ENCODE measurements around the gene OR4D11.

OR4D11 gene

GRCh38 chr11:59552844-59553243 lies 49.5 kb downstream of the OR4D11 start:
- no peak overlapping the region for H3K4me3 ChIP-seq (ENCODE audit: low read length, poor library complexity, severe bottlenecking)
- H2AFZ ChIP-seq (ENCODE audit: low read length), result peak overlapping the region; percentile 57
- TF ChIP-seq, protein P1, sequence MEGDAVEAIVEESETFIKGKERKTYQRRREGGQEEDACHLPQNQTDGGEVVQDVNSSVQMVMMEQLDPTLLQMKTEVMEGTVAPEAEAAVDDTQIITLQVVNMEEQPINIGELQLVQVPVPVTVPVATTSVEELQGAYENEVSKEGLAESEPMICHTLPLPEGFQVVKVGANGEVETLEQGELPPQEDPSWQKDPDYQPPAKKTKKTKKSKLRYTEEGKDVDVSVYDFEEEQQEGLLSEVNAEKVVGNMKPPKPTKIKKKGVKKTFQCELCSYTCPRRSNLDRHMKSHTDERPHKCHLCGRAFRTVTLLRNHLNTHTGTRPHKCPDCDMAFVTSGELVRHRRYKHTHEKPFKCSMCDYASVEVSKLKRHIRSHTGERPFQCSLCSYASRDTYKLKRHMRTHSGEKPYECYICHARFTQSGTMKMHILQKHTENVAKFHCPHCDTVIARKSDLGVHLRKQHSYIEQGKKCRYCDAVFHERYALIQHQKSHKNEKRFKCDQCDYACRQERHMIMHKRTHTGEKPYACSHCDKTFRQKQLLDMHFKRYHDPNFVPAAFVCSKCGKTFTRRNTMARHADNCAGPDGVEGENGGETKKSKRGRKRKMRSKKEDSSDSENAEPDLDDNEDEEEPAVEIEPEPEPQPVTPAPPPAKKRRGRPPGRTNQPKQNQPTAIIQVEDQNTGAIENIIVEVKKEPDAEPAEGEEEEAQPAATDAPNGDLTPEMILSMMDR (conservative IDR thresholded peaks at IDR 0.05; ENCODE audit: low read length), result no peak
- TF ChIP-seq EZH2phosphoT487 (IDR thresholded peaks at IDR 0.05; ENCODE audit: borderline replicate concordance), result no peak
- no peaks in the 10 kb centered on the region for H3K9me3 ChIP-seq (ENCODE audit: insufficient read depth, low read depth, low read length)
- H3K27me3 ChIP-seq (ENCODE audit: insufficient read depth, low read length, poor library complexity, severe bottlenecking), result no peaks in the 10 kb centered on the region
- no peak overlapping the region for H3K4me2 ChIP-seq (ENCODE audit: low read depth, low read length, poor library complexity, severe bottlenecking)
- no peak overlapping the region for H3K9ac ChIP-seq (ENCODE audit: low read depth, low read length, poor library complexity, severe bottlenecking)
- H4K20me1 ChIP-seq (ENCODE audit: insufficient read depth, low read length, poor library complexity, severe bottlenecking), result no peaks in the 10 kb centered on the region
- H3K4me1 ChIP-seq (ENCODE audit: insufficient read depth, low read length, poor library complexity, severe bottlenecking), result peaks cover 35% of the 10 kb centered on the region
- no peaks in the 10 kb centered on the region for H3K36me3 ChIP-seq (ENCODE audit: insufficient read depth, low read length)
- H3K9me2 ChIP-seq (replicated peaks; ENCODE audit: low read depth, low read length), result no peaks in the 10 kb centered on the region
- H3K79me2 ChIP-seq (ENCODE audit: insufficient read depth, low read length), result no peaks in the 10 kb centered on the region
- H3F3A ChIP-seq (ENCODE audit: low read depth), result peaks cover 23% of the 10 kb centered on the region

DNA sequence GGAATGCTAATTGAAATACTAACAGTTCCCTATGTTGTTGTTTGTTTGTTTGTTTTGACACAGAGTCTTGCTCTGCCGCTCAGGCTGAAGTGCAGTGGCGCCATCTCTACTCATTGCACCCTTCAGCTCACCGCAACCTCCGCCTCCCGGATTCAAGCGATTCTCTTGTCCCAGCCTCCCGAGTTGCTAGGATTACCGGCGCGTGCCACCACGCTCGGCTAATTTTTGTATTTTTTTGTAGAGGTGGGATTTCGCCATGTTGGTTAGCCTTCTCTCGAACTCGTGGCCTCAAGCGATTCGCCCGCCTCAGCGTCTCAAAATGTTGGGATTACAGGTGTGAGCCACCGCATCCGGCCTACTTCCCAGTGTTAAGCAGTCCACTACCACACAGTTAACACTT lies 49.9 kb downstream of the OR4D11 start:
- Histone ChIP-seq H2AFZ (ENCODE audit: low read length) (peak overlapping the region; percentile 57; the same call in 1 of the 2 replicates), H3K4me1 (ENCODE audit: insufficient read depth, low read length, poor library complexity, severe bottlenecking) (peaks cover 30% of the 10 kb centered on the region), H3K79me2 (ENCODE audit: insufficient read depth, low read length) (no peaks in the 10 kb centered on the region), H4K20me1 (ENCODE audit: insufficient read depth, low read length, poor library complexity, severe bottlenecking) (no peaks in the 10 kb centered on the region), H3K27me3 (ENCODE audit: insufficient read depth, low read length, poor library complexity, severe bottlenecking) (no peaks in the 10 kb centered on the region), H3K9me2 (replicated peaks; ENCODE audit: low read depth, low read length) (no peaks in the 10 kb centered on the region), H3K4me3 (ENCODE audit: low read length, poor library complexity, severe bottlenecking) (no peak overlapping the region), H3K36me3 (ENCODE audit: insufficient read depth, low read length) (no peaks in the 10 kb centered on the region), H3F3A (ENCODE audit: low read depth) (peaks cover 24% of the 10 kb centered on the region), H3K9ac (ENCODE audit: low read depth, low read length, poor library complexity, severe bottlenecking) (no peak overlapping the region), H3K9me3 (ENCODE audit: insufficient read depth, low read depth, low read length) (no peaks in the 10 kb centered on the region), H3K4me2 (ENCODE audit: low read depth, low read length, poor library complexity, severe bottlenecking) (no peak overlapping the region)
- TF ChIP-seq EZH2phosphoT487 (IDR thresholded peaks at IDR 0.05; ENCODE audit: borderline replicate concordance), result no peak
- TF ChIP-seq, protein P1 (conservative IDR thresholded peaks at IDR 0.05; ENCODE audit: low read length), result no peak
